Measurements from ENCODE around the gene CTXND1. TPM values are rescaled to one million over a fixed set of nuclear protein-coding genes. Genes with fewer than 3 reads are reported as not detected.

The CTXND1 gene
- polyA plus RNA-seq, 3 donors = not detected

GRCh38 chr15:80153900-80154299, 98.1 kb downstream of the CTXND1 start:
- peaks cover 6 to 13% of the 10 kb centered on the region in 2 donors for H3K36me3 Mint-ChIP-seq
- WGBS (ENCODE audit: insufficient coverage) = 24% methylated on average over 3 of the region's 4 CpGs
- TF ChIP-seq CTCF (IDR thresholded peaks at IDR 0.05) = no peak
- no peaks in the 10 kb centered on the region for H3K27me3 ChIP-seq (ENCODE audit: control insufficient read depth in 2 of 2, insufficient read depth in 2 of 2, low read length in 2 of 2)
- H3K36me3 ChIP-seq (replicated peaks in 1 of 2; ENCODE audit: control insufficient read depth in 1 of 2, insufficient read depth in 2 of 2, low read length in 2 of 2) = peaks cover 0 to 9% of the 10 kb centered on the region in 2 donors
- H3K9me3 Mint-ChIP-seq = no peaks in the 10 kb centered on the region
- peak in 1 of 3 donors; percentile 25 for DNase-seq
- H3K9ac ChIP-seq (ENCODE audit: insufficient read depth, low read length, poor library complexity, severe bottlenecking) = no peak overlapping the region
- peak overlapping the region in 1 of 2 donors; percentile 87 for H3K4me3 Mint-ChIP-seq
- peaks cover 49% of the 10 kb centered on the region for H3K4me1 Mint-ChIP-seq
- H4K20me1 ChIP-seq (ENCODE audit: insufficient read depth, low read length) = no peaks in the 10 kb centered on the region
- H3K27ac ChIP-seq (ENCODE audit: low read depth in 1 of 2, low read length in 2 of 2) = peak overlapping the region in 1 of 2 donors; percentile 89
- peak overlapping the region; percentile 89 for H2AFZ ChIP-seq (ENCODE audit: insufficient read depth, low read depth, low read length, poor library complexity, severe bottlenecking)
- H3K4me2 ChIP-seq (replicated peaks; ENCODE audit: extremely low read depth, low read length, poor library complexity, severe bottlenecking) = peak overlapping the region; percentile 89
- no peaks in the 10 kb centered on the region for H3K9me3 ChIP-seq (replicated peaks in 1 of 2; ENCODE audit: control insufficient read depth in 1 of 2, insufficient read depth in 1 of 2, low read length in 2 of 2)
- H3K27ac Mint-ChIP-seq = peak overlapping the region in 2 of 7 donors; percentile 46 to 92
- no peaks in the 10 kb centered on the region for H3K27me3 Mint-ChIP-seq (ENCODE audit: low read depth in 3 of 3)
- H3K4me3 ChIP-seq (replicated peaks in 1 of 3; ENCODE audit: low read depth in 2 of 3, low read length in 3 of 3) = peak overlapping the region in 1 of 3 experiments; percentile 82
- peaks cover 22% of the 10 kb centered on the region for H3K79me2 ChIP-seq (ENCODE audit: insufficient read depth, low read length)
- peaks cover 42 to 46% of the 10 kb centered on the region in 2 donors for H3K4me1 ChIP-seq (ENCODE audit: control insufficient read depth in 1 of 2, insufficient read depth in 2 of 2, low read length in 2 of 2)
- intact Hi-C loops (cut with micrococcal nuclease) = loop anchor here in 1 of 2 donors (5.0 to 10.0 kb wide), 2 partner anchors 97 to 1279 kb away; partner anchors contain the start of genes MORF4L1 and ZFAND6

GRCh38 chr15:80152896-80153876, 98.8 kb downstream of the CTXND1 start, which contains the start of gene FAH:
Gene FAH (plus strand): TSS chr15:80152999. CDS start chr15:80153055, 56 bp downstream.
- H4K20me1 ChIP-seq (ENCODE audit: insufficient read depth, low read length) = no peaks in the 10 kb centered on the region
- peaks cover 22% of the 10 kb centered on the region for H3K79me2 ChIP-seq (ENCODE audit: insufficient read depth, low read length)
- TF ChIP-seq CTCF (IDR thresholded peaks at IDR 0.05) = no peak
- DNase-seq = peak; percentile 70 to 84 (median 75)
- no peaks in the 10 kb centered on the region for H3K27me3 ChIP-seq (ENCODE audit: control insufficient read depth in 2 of 2, insufficient read depth in 2 of 2, low read length in 2 of 2)
- H3K4me1 ChIP-seq (ENCODE audit: control insufficient read depth in 1 of 2, insufficient read depth in 2 of 2, low read length in 2 of 2) = peaks cover 42 to 46% of the 10 kb centered on the region in 2 donors
- peak within 1 kb of the TSS; percentile 89 for H2AFZ ChIP-seq (ENCODE audit: insufficient read depth, low read depth, low read length, poor library complexity, severe bottlenecking)
- H3K27ac ChIP-seq (ENCODE audit: low read depth in 1 of 2, low read length in 2 of 2) = peak within 1 kb of the TSS; percentile 64 to 89
- peak within 1 kb of the TSS; percentile 65 to 82 (median 72) for H3K4me3 ChIP-seq (replicated peaks in 1 of 3; ENCODE audit: low read depth in 2 of 3, low read length in 3 of 3)
- H3K27me3 Mint-ChIP-seq (ENCODE audit: low read depth in 3 of 3) = no peaks in the 10 kb centered on the region
- peak within 1 kb of the TSS; percentile 87 to 94 for H3K4me3 Mint-ChIP-seq
- H3K9me3 ChIP-seq (replicated peaks in 1 of 2; ENCODE audit: control insufficient read depth in 1 of 2, insufficient read depth in 1 of 2, low read length in 2 of 2) = no peaks in the 10 kb centered on the region
- H3K36me3 ChIP-seq (replicated peaks in 1 of 2; ENCODE audit: control insufficient read depth in 1 of 2, insufficient read depth in 2 of 2, low read length in 2 of 2) = peaks cover 0 to 5% of the 10 kb centered on the region in 2 donors
- H3K4me1 Mint-ChIP-seq = peaks cover 49% of the 10 kb centered on the region
- H3K9ac ChIP-seq (ENCODE audit: insufficient read depth, low read length, poor library complexity, severe bottlenecking) = peak within 1 kb of the TSS; percentile 75
- intact Hi-C loops (cut with micrococcal nuclease) = loop anchor here in 1 of 2 donors (5.0 to 10.0 kb wide), 2 partner anchors 96 to 1278 kb away; partner anchors contain the start of genes MORF4L1 and ZFAND6
- H3K36me3 Mint-ChIP-seq = peaks cover 1 to 6% of the 10 kb centered on the region in 2 donors
- H3K27ac Mint-ChIP-seq = peak within 1 kb of the TSS; percentile 68 to 93 (median 88)
- no peaks in the 10 kb centered on the region for H3K9me3 Mint-ChIP-seq
- peak within 1 kb of the TSS; percentile 89 for H3K4me2 ChIP-seq (replicated peaks; ENCODE audit: extremely low read depth, low read length, poor library complexity, severe bottlenecking)
- 0% methylated on average over 30 of the region's 45 CpGs for WGBS (ENCODE audit: insufficient coverage)
